CD4-positive, CD25-positive, alpha-beta regulatory T cell (primary cell): ENCODE results near the gene CUX1. TPM values are rescaled to one million over a fixed set of nuclear protein-coding genes. Genes with fewer than 3 reads are reported as not detected.
"Not testable (repeated sequence)": the region's sequence is repeated elsewhere in the genome, so short reads cannot be mapped to it uniquely, and the experiment has no call there.

Experiments
- ATAC-seq, 2 donors: fragments of 150-1000 bp; cut with Tn5 transposase; one replicate each; pipeline ENCODE4 v1.10.0; 2021; ENCODE audit warnings: low read depth in 2 of 2, moderate number of reproducible peaks in 2 of 2, moderate library complexity in 1 of 2
- DNase-seq, 3 donors: peaks; one replicate each; pipeline versions ENCODE4 v3.0.0 to v3.0.0-alpha.2; 2012 to 2022; ENCODE audit warnings: mixed read lengths in 1 of 3
- H3K27ac ChIP-seq: one replicate; pipeline ENCODE4 v1.7.0; 2013; ENCODE audit warnings: mild to moderate bottlenecking, low read length; ENCODE audit not compliant: insufficient read depth, poor library complexity, severe bottlenecking
- H3K27me3 ChIP-seq: one replicate; pipeline ENCODE4 v1.7.0; 2013; ENCODE audit warnings: low read length; ENCODE audit not compliant: control insufficient read depth, insufficient read depth
- H3K36me3 ChIP-seq: one replicate; pipeline ENCODE4 v1.7.0; 2013; ENCODE audit warnings: mild to moderate bottlenecking, low read length, moderate library complexity; ENCODE audit not compliant: control insufficient read depth, insufficient read depth
- H3K4me1 ChIP-seq: 2 replicates; pipeline ENCODE4 v1.7.0; 2013; ENCODE audit warnings: mild to moderate bottlenecking, low read length; ENCODE audit not compliant: insufficient read depth, control insufficient read depth, poor library complexity, severe bottlenecking
- H3K4me3 ChIP-seq: one replicate; pipeline ENCODE4 v1.7.0; 2013; ENCODE audit warnings: low read depth, mild to moderate bottlenecking, low read length, moderate library complexity
- H3K9me3 ChIP-seq, 2 experiments: 1 replicate in 1 of 2; 2 replicates in 1 of 2; pipeline ENCODE4 v1.7.0; 2013; ENCODE audit warnings: low read length in 2 of 2, mild to moderate bottlenecking in 1 of 2, moderate library complexity in 1 of 2; ENCODE audit not compliant: control insufficient read depth in 2 of 2
- H3K27ac Mint-ChIP-seq, 3 donors: one replicate each; pipeline ENCODE4 v1.8.0; 2020 to 2022; ENCODE audit warnings: mild to moderate bottlenecking in 3 of 3, mixed read lengths in 3 of 3, moderate library complexity in 2 of 3
- H3K27me3 Mint-ChIP-seq: one replicate; pipeline ENCODE4 v1.8.0; 2022; ENCODE audit warnings: mild to moderate bottlenecking, mixed read lengths
- H3K36me3 Mint-ChIP-seq: one replicate; pipeline ENCODE4 v1.8.0; 2020; ENCODE audit warnings: mixed read lengths
- H3K4me1 Mint-ChIP-seq, 4 donors: one replicate each; pipeline ENCODE4 v1.8.0; 2020 to 2022; ENCODE audit warnings: mixed read lengths in 4 of 4, mild to moderate bottlenecking in 1 of 4
- H3K4me3 Mint-ChIP-seq, 4 donors: one replicate each; pipeline ENCODE4 v1.8.0; 2020 to 2022; ENCODE audit warnings: mild to moderate bottlenecking in 4 of 4, mixed read lengths in 4 of 4, moderate library complexity in 3 of 4
- H3K9me3 Mint-ChIP-seq, 7 donors: one replicate each; pipeline ENCODE4 v1.8.0; 2020 to 2022; ENCODE audit warnings: mixed read lengths in 7 of 7, mild to moderate bottlenecking in 3 of 7, moderate library complexity in 2 of 7
- polyA plus RNA-seq, 4 donors: library from polyadenylated mRNA; unstranded; fragments of 300-500 nt; fragmentation: Illumina TruSeq; gene quantifications; one replicate each; pipeline ENCODE4 v1.2.3, GENCODE V29; 2021
- total RNA-seq: library from RNA; stranded (reverse); gene quantifications from one replicate; pipeline ENCODE4 v1.2.3, GENCODE V29; 2022

Gene CUX1
- total and polyA plus RNA-seq, 5 donors from 2014 or later = 6.0 to 45.1 (median 7.8) TPM

GRCh38 chr7:101983147-101983811 is 165.9 kb downstream of the CUX1 start:
- H3K27me3 ChIP-seq = no peaks in the 10 kb centered on the region
- no peaks in the 10 kb centered on the region for H3K4me1 ChIP-seq
- no peaks in the 10 kb centered on the region for H3K27me3 Mint-ChIP-seq
- no peaks in the 10 kb centered on the region for H3K36me3 ChIP-seq
- H3K9me3 Mint-ChIP-seq = no peaks in the 10 kb centered on the region
- no peak overlapping the region for H3K27ac ChIP-seq
- peaks cover 0 to 13% (median 5%) of the 10 kb centered on the region in 4 donors for H3K4me1 Mint-ChIP-seq
- H3K36me3 Mint-ChIP-seq = peaks cover 16% of the 10 kb centered on the region
- H3K27ac Mint-ChIP-seq = no peak overlapping the region
- no peak overlapping the region for H3K4me3 Mint-ChIP-seq
- no peak for DNase-seq
- no peak overlapping the region for H3K4me3 ChIP-seq
- no peak for ATAC-seq
- H3K9me3 ChIP-seq = no peaks in the 10 kb centered on the region

GRCh38 chr7:101984133-101984879 is 166.9 kb downstream of the CUX1 start:
- no peaks in the 10 kb centered on the region for H3K27me3 Mint-ChIP-seq
- Histone ChIP-seq H3K36me3 (no peaks in the 10 kb centered on the region), H3K9me3 (no peaks in the 10 kb centered on the region), H3K27me3 (no peaks in the 10 kb centered on the region), H3K27ac (no peak overlapping the region), H3K4me1 (no peaks in the 10 kb centered on the region), H3K4me3 (no peak overlapping the region)
- no peaks in the 10 kb centered on the region for H3K9me3 Mint-ChIP-seq
- peaks cover 0 to 19% (median 3%) of the 10 kb centered on the region in 4 donors for H3K4me1 Mint-ChIP-seq
- DNase-seq (no peak), ATAC-seq (no peak)
- H3K27ac Mint-ChIP-seq = peak overlapping the region in 1 of 3 donors; percentile 20
- H3K4me3 Mint-ChIP-seq = no peak overlapping the region
- peaks cover 12% of the 10 kb centered on the region for H3K36me3 Mint-ChIP-seq

GRCh38 chr7:101985057-101985902 is 167.9 kb downstream of the CUX1 start:
- ATAC-seq (no peak), DNase-seq (no peak)
- Mint-ChIP-seq H3K27ac (no peak overlapping the region), H3K36me3 (peaks cover 12% of the 10 kb centered on the region), H3K4me1 (peaks cover 0 to 24% (median 3%) of the 10 kb centered on the region in 4 donors), H3K9me3 (no peaks in the 10 kb centered on the region), H3K27me3 (no peaks in the 10 kb centered on the region), H3K4me3 (no peak overlapping the region)
- Histone ChIP-seq H3K4me3 (no peak overlapping the region), H3K4me1 (no peaks in the 10 kb centered on the region), H3K36me3 (no peaks in the 10 kb centered on the region), H3K27me3 (no peaks in the 10 kb centered on the region), H3K9me3 (no peaks in the 10 kb centered on the region), H3K27ac (no peak overlapping the region)

- Mint-ChIP-seq H3K36me3 (peaks cover 6% of the 10 kb centered on the region), H3K9me3 (no peaks in the 10 kb centered on the region), H3K4me1 (peaks cover 0 to 32% (median 3%) of the 10 kb centered on the region in 4 donors), H3K27ac (no peak overlapping the region), H3K27me3 (no peaks in the 10 kb centered on the region), H3K4me3 (no peak overlapping the region)
- DNase-seq = no peak
- no peak for ATAC-seq
- Histone ChIP-seq H3K4me3 (no peak overlapping the region), H3K9me3 (no peaks in the 10 kb centered on the region), H3K27me3 (no peaks in the 10 kb centered on the region), H3K4me1 (no peaks in the 10 kb centered on the region), H3K27ac (no peak overlapping the region), H3K36me3 (no peaks in the 10 kb centered on the region)
Observed at GRCh38 chr7:101985903-101986734, 168.7 kb downstream of the CUX1 start.

- Histone ChIP-seq H3K27me3 (no peaks in the 10 kb centered on the region), H3K27ac (no peak overlapping the region), H3K9me3 (no peaks in the 10 kb centered on the region), H3K36me3 (no peaks in the 10 kb centered on the region), H3K4me3 (no peak overlapping the region), H3K4me1 (no peaks in the 10 kb centered on the region)
- H3K9me3 Mint-ChIP-seq = no peaks in the 10 kb centered on the region
- no peak overlapping the region for H3K27ac Mint-ChIP-seq
- H3K4me1 Mint-ChIP-seq = peaks cover 0 to 35% (median 2%) of the 10 kb centered on the region in 4 donors
- no peaks in the 10 kb centered on the region for H3K36me3 Mint-ChIP-seq
- DNase-seq = no peak
- H3K4me3 Mint-ChIP-seq = no peak overlapping the region
- no peak for ATAC-seq
- H3K27me3 Mint-ChIP-seq = no peaks in the 10 kb centered on the region
Observed at GRCh38 chr7:101987494-101987893, 170.1 kb downstream of the CUX1 start.

GRCh38 chr7:101988060-101988459 is 170.6 kb downstream of the CUX1 start:
- not testable (repeated sequence) for DNase-seq, H3K27ac ChIP-seq, H3K36me3 Mint-ChIP-seq, H3K36me3 ChIP-seq, H3K4me3 ChIP-seq, H3K4me3 Mint-ChIP-seq, ATAC-seq, H3K27me3 Mint-ChIP-seq, H3K27me3 ChIP-seq, H3K4me1 ChIP-seq, H3K9me3 Mint-ChIP-seq, H3K27ac Mint-ChIP-seq, H3K9me3 ChIP-seq
- H3K4me1 Mint-ChIP-seq = peaks cover 0 to 35% (median 2%) of the 10 kb centered on the region in 4 donors

GRCh38 chr7:101988513-101988912 is 171.1 kb downstream of the CUX1 start:
- ATAC-seq (no peak), DNase-seq (no peak)
- H3K4me1 ChIP-seq = no peaks in the 10 kb centered on the region
- no peak overlapping the region for H3K27ac ChIP-seq
- H3K27ac Mint-ChIP-seq = no peak overlapping the region
- no peaks in the 10 kb centered on the region for H3K27me3 Mint-ChIP-seq
- H3K36me3 ChIP-seq = no peaks in the 10 kb centered on the region
- no peaks in the 10 kb centered on the region for H3K36me3 Mint-ChIP-seq
- no peaks in the 10 kb centered on the region for H3K9me3 Mint-ChIP-seq
- no peaks in the 10 kb centered on the region for H3K27me3 ChIP-seq
- no peaks in the 10 kb centered on the region for H3K9me3 ChIP-seq
- no peak overlapping the region for H3K4me3 Mint-ChIP-seq
- no peak overlapping the region for H3K4me3 ChIP-seq
- H3K4me1 Mint-ChIP-seq = peaks cover 0 to 33% (median 2%) of the 10 kb centered on the region in 4 donors
